Activated CD4-positive, alpha-beta T cell treated with anti-CD3 and anti-CD28 coated beads, Interleukin-2, amount 10 ng/mL, durations not matched to agents 7 days and 5 days (primary cell): ENCODE data around the gene RSRC1. TPM values are rescaled to one million over a fixed set of nuclear protein-coding genes. Genes with fewer than 3 reads are reported as not detected.
"Not testable (repeated sequence)": the region's sequence is repeated elsewhere in the genome, so short reads cannot be mapped to it uniquely, and the experiment has no call there.

Source experiments
- CTCF ChIA-PET: fragments of 350-600 bp; sonication (Branson Sonifier 250); formaldehyde crosslinking; loops from one replicate; lab custom pipeline; 2021; ENCODE audit warnings: antibody characterized with exemption; lab: Charles Lee
- POLR2A ChIA-PET: fragments of 350-600 bp; sonication (Branson Sonifier 250); formaldehyde crosslinking; loops from one replicate; lab custom pipeline; 2021; ENCODE audit warnings: antibody characterized with exemption; lab: Charles Lee
- DNase-seq: peaks from one replicate; pipeline ENCODE4 v3.0.0-alpha.2; 2020
- H3K27ac Mint-ChIP-seq: one replicate; pipeline ENCODE4 v1.8.0; 2021; ENCODE audit warnings: mild to moderate bottlenecking, moderate library complexity, mixed read lengths
- H3K27me3 Mint-ChIP-seq: one replicate; pipeline ENCODE4 v1.8.0; 2021; ENCODE audit warnings: mixed read lengths
- H3K36me3 Mint-ChIP-seq: one replicate; pipeline ENCODE4 v1.8.0; 2021; ENCODE audit warnings: low read depth, mixed read lengths
- H3K4me1 Mint-ChIP-seq: one replicate; pipeline ENCODE4 v1.8.0; 2021; ENCODE audit warnings: mixed read lengths
- H3K4me3 Mint-ChIP-seq: one replicate; pipeline ENCODE4 v1.8.0; 2021; ENCODE audit warnings: mild to moderate bottlenecking, moderate library complexity, mixed read lengths
- H3K9me3 Mint-ChIP-seq: one replicate; pipeline ENCODE4 v1.8.0; 2021; ENCODE audit warnings: mixed read lengths
- total RNA-seq, 2 experiments: library from RNA; stranded (reverse); gene quantifications; one replicate each; pipeline ENCODE4 v1.2.3, GENCODE V29; 2021

The RSRC1 gene
- total RNA-seq, 2 experiments from 2014 or later: 41.3 to 46.1 TPM

- DNase-seq, H3K4me3 Mint-ChIP-seq, H3K27ac Mint-ChIP-seq, H3K27me3 Mint-ChIP-seq, CTCF ChIA-PET, POLR2A ChIA-PET: not testable (repeated sequence)
- Mint-ChIP-seq H3K36me3 (peaks cover 18% of the 10 kb centered on the region), H3K4me1 (peaks cover 32% of the 10 kb centered on the region), H3K9me3 (peaks cover 16% of the 10 kb centered on the region)
These were observed 3.7 kb downstream of the RSRC1 start for GRCh38 chr3:158113595-158113994.

DNA sequence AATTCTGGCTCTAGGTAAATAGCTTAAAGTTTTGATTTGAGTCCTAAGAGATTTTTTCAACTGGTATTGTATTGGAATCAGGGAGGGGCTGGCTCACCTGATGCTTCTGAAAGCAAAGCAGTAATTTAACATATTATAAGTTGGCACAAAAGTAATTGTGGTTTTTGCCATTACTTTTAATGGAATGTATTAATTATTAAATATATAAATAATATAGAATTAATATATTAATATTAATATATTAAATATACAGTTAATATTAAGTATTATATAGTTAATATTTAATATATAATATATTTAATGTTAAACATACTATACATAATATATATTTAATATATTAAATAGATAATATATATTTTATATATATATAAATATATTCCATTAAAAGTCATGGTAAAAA is 10.4 kb downstream of the RSRC1 start:
- Mint-ChIP-seq H3K27me3 (no peaks in the 10 kb centered on the region), H3K36me3 (peaks cover 29% of the 10 kb centered on the region), H3K4me3 (no peak overlapping the region), H3K4me1 (peaks cover 4% of the 10 kb centered on the region), H3K27ac (no peak overlapping the region), H3K9me3 (no peaks in the 10 kb centered on the region)
- DNase-seq: no peak
- CTCF ChIA-PET: interaction anchor here (1.0 kb wide), 1 partner anchor 16 kb away, joined by 3 read pairs; no protein-coding TSS in a partner anchor
- POLR2A ChIA-PET: no interaction called here

DNA sequence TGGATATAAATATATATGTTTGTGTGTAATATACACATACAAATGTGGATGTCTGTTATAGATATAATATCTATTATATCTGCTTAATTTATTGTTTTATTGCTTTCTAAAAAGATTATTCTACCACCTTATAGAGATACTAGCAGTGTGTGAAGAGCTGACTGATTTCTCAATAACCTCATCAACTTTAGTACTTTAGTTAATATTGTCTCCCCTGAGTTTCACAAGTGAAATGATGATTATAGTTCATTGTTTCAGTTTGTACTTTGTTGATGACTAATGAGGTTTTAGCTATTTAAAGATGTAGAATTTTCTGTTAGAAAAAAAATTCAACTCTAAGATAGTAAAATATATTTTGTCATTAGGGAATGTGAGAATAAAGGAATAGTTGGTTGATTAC is 11.4 kb downstream of the RSRC1 start:
- H3K4me1 Mint-ChIP-seq: peaks cover 4% of the 10 kb centered on the region
- POLR2A ChIA-PET: no interaction called here
- H3K27ac Mint-ChIP-seq: no peak overlapping the region
- H3K36me3 Mint-ChIP-seq: peaks cover 38% of the 10 kb centered on the region
- H3K4me3 Mint-ChIP-seq: no peak overlapping the region
- CTCF ChIA-PET: no interaction called here
- H3K27me3 Mint-ChIP-seq: no peaks in the 10 kb centered on the region
- no peaks in the 10 kb centered on the region for H3K9me3 Mint-ChIP-seq
- no peak for DNase-seq

- H3K4me3 Mint-ChIP-seq, H3K27me3 Mint-ChIP-seq, H3K9me3 Mint-ChIP-seq, DNase-seq, POLR2A ChIA-PET, H3K27ac Mint-ChIP-seq: not testable (repeated sequence)
- Mint-ChIP-seq H3K4me1 (peaks cover 14% of the 10 kb centered on the region), H3K36me3 (peaks cover 50% of the 10 kb centered on the region)
- CTCF ChIA-PET: interaction anchor here (2.1 kb wide), 1 partner anchor 8 kb away, joined by 4 read pairs; no protein-coding TSS in a partner anchor
These were observed 12.8 kb downstream of the RSRC1 start for GRCh38 chr3:158122721-158123120.

DNA sequence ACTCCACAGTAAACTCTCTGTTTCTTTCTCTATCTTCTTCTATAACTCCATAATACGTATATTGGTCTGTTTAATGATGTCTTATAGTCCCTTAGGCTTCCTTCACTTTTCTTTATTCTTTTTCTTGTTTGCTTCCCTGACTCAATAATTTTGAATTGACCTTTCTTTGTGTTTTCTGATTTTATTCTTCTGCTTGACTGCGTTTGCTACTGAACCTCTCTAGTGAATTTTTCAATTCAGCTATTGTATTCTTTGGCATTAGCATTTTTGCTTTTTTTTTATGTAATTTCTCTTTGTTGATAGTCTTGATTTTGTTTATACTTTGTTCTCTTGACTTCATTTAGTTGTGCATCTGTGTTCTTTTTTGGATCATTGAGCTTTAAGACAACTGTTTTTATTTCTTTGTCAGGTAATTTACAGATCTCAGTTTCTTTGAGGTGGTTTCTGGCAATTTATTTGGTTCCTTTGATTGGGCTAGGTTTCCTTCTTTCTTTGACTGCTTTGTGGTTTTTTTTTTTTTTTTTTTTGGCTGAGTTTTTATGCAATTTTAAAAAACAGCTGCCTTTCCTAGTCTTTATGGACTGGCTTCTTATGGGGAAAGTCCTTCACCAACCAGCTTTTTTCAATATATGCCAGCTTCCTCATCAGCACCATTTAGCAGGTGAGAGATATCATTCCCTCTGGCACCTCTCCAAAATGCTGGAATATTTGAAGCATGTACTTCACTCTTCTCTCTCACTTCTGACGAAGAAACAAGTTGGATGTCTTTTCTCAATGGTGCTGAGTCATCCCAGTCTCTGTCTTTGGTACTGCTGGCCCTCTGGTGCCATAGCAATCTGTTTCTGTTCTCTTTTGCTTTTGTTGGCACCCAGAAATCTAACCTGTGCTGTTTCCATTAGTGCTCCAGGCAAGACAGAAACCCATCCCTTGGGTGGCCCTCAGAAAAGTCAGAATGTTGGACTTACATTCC is 17.6 kb downstream of the RSRC1 start:
- Mint-ChIP-seq H3K4me1 (peaks cover 15% of the 10 kb centered on the region), H3K36me3 (peaks cover 73% of the 10 kb centered on the region), H3K9me3 (peaks cover 9% of the 10 kb centered on the region), H3K27me3 (no peaks in the 10 kb centered on the region), H3K4me3 (no peak overlapping the region), H3K27ac (no peak overlapping the region)
- CTCF ChIA-PET: no interaction called here
- POLR2A ChIA-PET: no interaction called here
- no peak for DNase-seq

DNA sequence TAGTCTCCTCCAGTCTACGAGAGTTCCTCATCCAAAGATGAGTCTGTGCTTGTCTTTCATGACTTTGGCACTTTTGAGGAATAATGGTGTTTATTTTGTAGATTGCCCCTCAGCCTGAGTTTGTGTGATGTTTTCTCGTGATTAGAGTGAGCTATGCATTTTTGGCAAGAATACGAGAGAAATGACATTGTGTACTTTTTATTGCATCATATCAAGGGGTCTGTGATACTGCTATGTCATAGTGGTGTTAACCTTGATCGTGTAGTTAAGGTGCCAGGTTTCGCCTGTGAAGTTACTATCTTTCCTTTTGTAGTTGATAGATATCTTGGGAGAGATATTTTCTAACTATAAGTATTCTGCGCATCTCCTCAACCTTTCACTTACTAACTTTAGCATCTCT is 18.9 kb downstream of the RSRC1 start:
- Mint-ChIP-seq H3K27ac (no peak overlapping the region), H3K4me3 (no peak overlapping the region), H3K27me3 (no peaks in the 10 kb centered on the region), H3K36me3 (peaks cover 63% of the 10 kb centered on the region), H3K4me1 (peaks cover 15% of the 10 kb centered on the region), H3K9me3 (peaks cover 9% of the 10 kb centered on the region)
- ChIA-PET POLR2A (no interaction called here), CTCF (no interaction called here)
- DNase-seq: no peak

GRCh38 chr3:158134363-158134762 is 24.5 kb downstream of the RSRC1 start:
- Mint-ChIP-seq H3K4me1 (no peaks in the 10 kb centered on the region), H3K27ac (no peak overlapping the region), H3K27me3 (no peaks in the 10 kb centered on the region), H3K4me3 (no peak overlapping the region), H3K36me3 (peaks cover 25% of the 10 kb centered on the region), H3K9me3 (no peaks in the 10 kb centered on the region)
- DNase-seq: no peak
- ChIA-PET CTCF (interaction anchor here (0.7 kb wide), 1 partner anchor 16 kb away, joined by 5 read pairs; no protein-coding TSS in a partner anchor), POLR2A (no interaction called here)

DNA sequence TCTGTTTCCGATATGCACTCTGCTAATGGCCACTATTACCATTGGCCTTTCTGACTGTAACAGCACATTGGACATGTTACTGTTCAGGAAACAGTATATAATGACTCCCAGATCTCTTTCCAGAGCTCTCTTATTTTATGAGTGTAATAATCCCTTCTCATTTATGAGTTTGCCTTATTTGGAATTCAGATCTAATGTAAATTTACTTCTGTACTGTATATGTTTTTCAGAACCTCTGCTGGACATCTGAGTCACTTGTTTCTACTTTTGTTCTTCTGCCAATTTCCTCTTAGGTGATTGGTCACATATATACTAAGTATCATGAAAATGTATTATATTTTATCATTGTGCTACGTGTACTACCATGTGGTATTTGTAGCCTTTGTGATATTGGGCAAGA is 30.5 kb downstream of the RSRC1 start:
- H3K9me3 Mint-ChIP-seq: no peaks in the 10 kb centered on the region
- H3K27ac Mint-ChIP-seq: no peak overlapping the region
- no peak for DNase-seq
- ChIA-PET CTCF (no interaction called here), POLR2A (no interaction called here)
- H3K4me3 Mint-ChIP-seq: no peak overlapping the region
- no peaks in the 10 kb centered on the region for H3K4me1 Mint-ChIP-seq
- peaks cover 16% of the 10 kb centered on the region for H3K36me3 Mint-ChIP-seq
- no peaks in the 10 kb centered on the region for H3K27me3 Mint-ChIP-seq

- Mint-ChIP-seq H3K36me3 (peaks cover 16% of the 10 kb centered on the region), H3K9me3 (peaks cover 2% of the 10 kb centered on the region), H3K4me3 (no peak overlapping the region), H3K27ac (no peak overlapping the region), H3K4me1 (no peaks in the 10 kb centered on the region), H3K27me3 (no peaks in the 10 kb centered on the region)
- ChIA-PET CTCF (no interaction called here), POLR2A (no interaction called here)
- no peak for DNase-seq
These were observed 38.3 kb downstream of the RSRC1 start for GRCh38 chr3:158148218-158148617.

DNA sequence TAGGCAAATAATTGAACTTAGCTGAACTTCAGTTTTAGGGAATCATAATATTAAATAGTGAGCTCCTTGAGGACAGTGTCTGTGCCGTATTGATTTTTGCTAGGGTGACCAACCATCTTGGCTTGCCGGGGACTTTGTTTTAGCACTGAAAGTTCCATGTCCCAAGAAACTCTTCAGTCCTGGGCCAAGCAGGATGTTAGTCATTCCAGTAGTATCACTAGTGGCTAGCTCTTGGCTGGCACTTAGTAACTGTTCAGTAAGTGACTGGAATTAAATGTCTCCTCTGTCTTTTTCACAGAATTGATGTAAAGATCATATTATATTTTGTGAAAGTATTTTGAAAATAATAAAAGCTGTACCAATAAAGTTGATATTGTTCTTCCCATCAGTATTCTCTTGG is 42.3 kb downstream of the RSRC1 start:
- H3K27ac Mint-ChIP-seq: no peak overlapping the region
- POLR2A ChIA-PET: no interaction called here
- DNase-seq: no peak
- no peaks in the 10 kb centered on the region for H3K27me3 Mint-ChIP-seq
- no peaks in the 10 kb centered on the region for H3K4me1 Mint-ChIP-seq
- peaks cover 20% of the 10 kb centered on the region for H3K36me3 Mint-ChIP-seq
- H3K9me3 Mint-ChIP-seq: peaks cover 2% of the 10 kb centered on the region
- CTCF ChIA-PET: no interaction called here
- H3K4me3 Mint-ChIP-seq: no peak overlapping the region

DNA sequence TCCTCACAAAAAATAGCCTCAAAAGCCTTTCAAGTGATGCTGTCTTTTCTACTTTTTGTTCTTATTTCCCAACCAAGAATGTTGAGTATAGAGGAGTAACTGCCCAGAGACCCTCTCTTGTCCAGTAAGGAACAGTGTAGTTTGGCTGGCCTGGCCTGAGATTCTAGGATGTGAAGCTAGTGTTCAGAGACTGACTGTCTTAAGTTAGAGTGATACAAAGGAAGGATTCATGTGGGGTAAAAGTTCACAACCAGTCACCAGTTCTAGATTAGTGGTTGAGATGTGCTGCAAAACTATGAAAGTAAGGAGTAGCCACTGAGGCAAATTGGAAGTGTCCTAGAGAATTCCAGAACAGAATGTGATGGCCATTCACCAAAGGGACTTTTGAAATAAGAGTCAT is 49.1 kb downstream of the RSRC1 start:
- no peaks in the 10 kb centered on the region for H3K27me3 Mint-ChIP-seq
- ChIA-PET CTCF (interaction anchor here (0.7 kb wide), 1 partner anchor 158 kb away, joined by 3 read pairs; no protein-coding TSS in a partner anchor), POLR2A (no interaction called here)
- no peak overlapping the region for H3K27ac Mint-ChIP-seq
- H3K4me3 Mint-ChIP-seq: no peak overlapping the region
- no peaks in the 10 kb centered on the region for H3K4me1 Mint-ChIP-seq
- no peak for DNase-seq
- no peaks in the 10 kb centered on the region for H3K9me3 Mint-ChIP-seq
- H3K36me3 Mint-ChIP-seq: peaks cover 16% of the 10 kb centered on the region

DNA sequence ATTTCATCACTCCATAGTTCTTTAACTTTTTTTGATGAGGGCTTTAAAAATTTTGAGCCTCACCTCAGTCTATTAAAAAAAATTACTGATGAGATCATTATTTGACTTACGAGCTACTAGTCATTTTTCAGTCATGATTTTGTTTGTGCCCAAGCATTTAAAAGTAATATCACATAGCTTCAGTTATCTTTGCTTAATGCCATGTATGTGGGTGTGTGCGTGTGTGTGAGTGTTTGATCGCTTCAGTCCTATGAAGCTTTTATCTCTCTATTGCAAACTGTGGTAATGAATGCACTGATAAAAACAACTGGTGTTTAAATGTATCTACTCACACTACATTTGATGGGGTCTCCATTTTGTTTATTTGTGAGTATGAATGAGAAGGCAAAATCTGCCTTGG is 49.8 kb downstream of the RSRC1 start:
- H3K4me1 Mint-ChIP-seq: no peaks in the 10 kb centered on the region
- no peak overlapping the region for H3K27ac Mint-ChIP-seq
- H3K9me3 Mint-ChIP-seq: no peaks in the 10 kb centered on the region
- no peak for DNase-seq
- ChIA-PET CTCF (no interaction called here), POLR2A (no interaction called here)
- no peak overlapping the region for H3K4me3 Mint-ChIP-seq
- H3K27me3 Mint-ChIP-seq: no peaks in the 10 kb centered on the region
- H3K36me3 Mint-ChIP-seq: peaks cover 11% of the 10 kb centered on the region

GRCh38 chr3:158160958-158161357 is 51.1 kb downstream of the RSRC1 start:
- Mint-ChIP-seq H3K9me3 (no peaks in the 10 kb centered on the region), H3K36me3 (peaks cover 6% of the 10 kb centered on the region), H3K27ac (no peak overlapping the region), H3K4me3 (no peak overlapping the region), H3K27me3 (no peaks in the 10 kb centered on the region), H3K4me1 (no peaks in the 10 kb centered on the region)
- ChIA-PET CTCF (no interaction called here), POLR2A (no interaction called here)
- DNase-seq: no peak
